ENCODE measurements around the gene HNF4A. TPM values are rescaled to one million over a fixed set of nuclear protein-coding genes. Genes with fewer than 3 reads are reported as not detected.

HNF4A gene
- total and polyA plus RNA-seq, 2 of the 4 experiments (the other 2 are of a cell fraction) = not detected

DNA sequence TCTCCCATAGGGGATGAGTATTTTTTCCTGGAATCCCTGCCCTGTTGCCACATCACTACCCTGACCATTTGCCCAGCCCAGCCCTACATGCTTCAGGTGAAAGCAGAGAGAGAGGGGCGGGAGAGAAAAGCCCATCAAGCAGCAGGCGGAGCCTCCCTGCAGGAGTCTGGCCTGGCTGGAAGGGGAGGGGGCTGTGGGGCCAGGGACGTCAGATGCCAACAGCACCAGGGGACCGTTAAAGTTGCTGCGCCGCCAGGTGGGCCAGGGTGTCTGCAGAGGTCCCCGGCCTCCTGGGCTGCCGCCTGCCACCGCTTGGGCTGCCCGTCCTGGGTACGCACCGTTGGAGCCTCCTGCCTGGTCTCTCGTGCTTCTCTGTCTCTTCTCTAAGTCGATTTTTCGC lies 19.4 kb upstream of the HNF4A start:
- no peak for ATAC-seq (ENCODE audit: low read depth)
- CTCF ChIA-PET = no interaction called here

More for the DNA sequence above, 19.4 kb upstream of the HNF4A start:
- H3K56ac ChIP-seq (ENCODE audit: extremely low read depth, insufficient read depth, low read length) = no peak overlapping the region
- H2BK20ac ChIP-seq (ENCODE audit: low read depth, low read length) = no peak overlapping the region
- H3K9me3 ChIP-seq (ENCODE audit: control insufficient read depth, insufficient read depth, low read length) = no peaks in the 10 kb centered on the region
- no peak overlapping the region for H3K4ac ChIP-seq (ENCODE audit: low read depth, low read length)
- no peak overlapping the region for H3K27ac ChIP-seq (ENCODE audit: insufficient read depth, low read length)
- H3K4me1 ChIP-seq (ENCODE audit: control insufficient read depth, insufficient read depth, low read length) = no peaks in the 10 kb centered on the region
- H4K91ac ChIP-seq (ENCODE audit: insufficient read depth, low read depth, low read length) = no peak overlapping the region
- dilution Hi-C loops (cut with HindIII; ENCODE audit: low sequenced_read_pairs, unreplicated experiment) (no loop called here), in situ Hi-C loops (cut with MboI; ENCODE audit: low sequenced_read_pairs) (no loop called here), intact Hi-C loops (cut with micrococcal nuclease) (no loop called here)
- no peak overlapping the region for H4K8ac ChIP-seq (ENCODE audit: low read depth in 2 of 2, low read length in 2 of 2)
- no peak overlapping the region for H2BK120ac ChIP-seq (ENCODE audit: low read depth, low read length)
- POLR2A ChIA-PET (ENCODE audit: unreplicated experiment) = no interaction called here
- TF ChIP-seq, protein P1, sequence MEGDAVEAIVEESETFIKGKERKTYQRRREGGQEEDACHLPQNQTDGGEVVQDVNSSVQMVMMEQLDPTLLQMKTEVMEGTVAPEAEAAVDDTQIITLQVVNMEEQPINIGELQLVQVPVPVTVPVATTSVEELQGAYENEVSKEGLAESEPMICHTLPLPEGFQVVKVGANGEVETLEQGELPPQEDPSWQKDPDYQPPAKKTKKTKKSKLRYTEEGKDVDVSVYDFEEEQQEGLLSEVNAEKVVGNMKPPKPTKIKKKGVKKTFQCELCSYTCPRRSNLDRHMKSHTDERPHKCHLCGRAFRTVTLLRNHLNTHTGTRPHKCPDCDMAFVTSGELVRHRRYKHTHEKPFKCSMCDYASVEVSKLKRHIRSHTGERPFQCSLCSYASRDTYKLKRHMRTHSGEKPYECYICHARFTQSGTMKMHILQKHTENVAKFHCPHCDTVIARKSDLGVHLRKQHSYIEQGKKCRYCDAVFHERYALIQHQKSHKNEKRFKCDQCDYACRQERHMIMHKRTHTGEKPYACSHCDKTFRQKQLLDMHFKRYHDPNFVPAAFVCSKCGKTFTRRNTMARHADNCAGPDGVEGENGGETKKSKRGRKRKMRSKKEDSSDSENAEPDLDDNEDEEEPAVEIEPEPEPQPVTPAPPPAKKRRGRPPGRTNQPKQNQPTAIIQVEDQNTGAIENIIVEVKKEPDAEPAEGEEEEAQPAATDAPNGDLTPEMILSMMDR (conservative IDR thresholded peaks at IDR 0.05; ENCODE audit: low read depth, low read length) = no peak
- TF ChIP-seq MAFK (IDR thresholded peaks at IDR 0.05; ENCODE audit: low read depth, low read length) (no peak), RCOR1 (IDR thresholded peaks at IDR 0.05; ENCODE audit: insufficient replicate concordance, low read length) (no peak), CEBPB (IDR thresholded peaks at IDR 0.05; ENCODE audit: low read depth, low read length) (no peak), SMC3 (IDR thresholded peaks at IDR 0.05; ENCODE audit: low read depth, low read length) (no peak), RFX5 (IDR thresholded peaks at IDR 0.05; ENCODE audit: low read depth, low read length) (no peak), MAZ (IDR thresholded peaks at IDR 0.05; ENCODE audit: borderline replicate concordance, low read depth, low read length) (no peak), RAD21 (IDR thresholded peaks at IDR 0.05; ENCODE audit: low read length) (no peak), CHD1 (IDR thresholded peaks at IDR 0.05; ENCODE audit: low read depth, low read length) (no peak), FOS (IDR thresholded peaks at IDR 0.05; ENCODE audit: low read depth, low read length) (no peak), NFE2L2 (IDR thresholded peaks at IDR 0.05; ENCODE audit: low read depth, low read length) (no peak), POLR2A (IDR thresholded peaks at IDR 0.05; ENCODE audit: low read depth, low read length) (no peak), BHLHE40 (IDR thresholded peaks at IDR 0.05; ENCODE audit: low read depth, low read length) (no peak)
- TF ChIP-seq, protein P2, sequence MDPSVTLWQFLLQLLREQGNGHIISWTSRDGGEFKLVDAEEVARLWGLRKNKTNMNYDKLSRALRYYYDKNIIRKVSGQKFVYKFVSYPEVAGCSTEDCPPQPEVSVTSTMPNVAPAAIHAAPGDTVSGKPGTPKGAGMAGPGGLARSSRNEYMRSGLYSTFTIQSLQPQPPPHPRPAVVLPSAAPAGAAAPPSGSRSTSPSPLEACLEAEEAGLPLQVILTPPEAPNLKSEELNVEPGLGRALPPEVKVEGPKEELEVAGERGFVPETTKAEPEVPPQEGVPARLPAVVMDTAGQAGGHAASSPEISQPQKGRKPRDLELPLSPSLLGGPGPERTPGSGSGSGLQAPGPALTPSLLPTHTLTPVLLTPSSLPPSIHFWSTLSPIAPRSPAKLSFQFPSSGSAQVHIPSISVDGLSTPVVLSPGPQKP (IDR thresholded peaks at IDR 0.05; ENCODE audit: borderline replicate concordance, low read depth, low read length) = no peak
- no peak overlapping the region for H3K23ac ChIP-seq (ENCODE audit: low read depth, low read length)
- H4K20me1 ChIP-seq (ENCODE audit: insufficient read depth, low read length) = no peaks in the 10 kb centered on the region
- no peaks in the 10 kb centered on the region for H3K79me1 ChIP-seq (ENCODE audit: low read depth in 1 of 2, low read length in 2 of 2)
- peaks cover 45% of the 10 kb centered on the region for H3K27me3 ChIP-seq (ENCODE audit: control insufficient read depth, insufficient read depth, low read length)
- BruUV-seq (replicated peaks) = no TSS peak
- no peak overlapping the region for H3K14ac ChIP-seq (replicated peaks; ENCODE audit: low read depth, low read length)
- no peak overlapping the region for H2AFZ ChIP-seq (replicated peaks; ENCODE audit: low read length, poor library complexity)
- no peak overlapping the region for H2AK9ac ChIP-seq (replicated peaks; ENCODE audit: low read depth, low read length, poor library complexity)
- no peak overlapping the region for H3K4me3 ChIP-seq (ENCODE audit: insufficient read depth, low read depth, low read length)
- no peak overlapping the region for H3K4me2 ChIP-seq (ENCODE audit: low read depth, low read length)
- DNase-seq = no peak
- no peaks in the 10 kb centered on the region for H3K9me1 ChIP-seq (ENCODE audit: insufficient read depth, low read length)
- H3K18ac ChIP-seq (ENCODE audit: low read depth, low read length) = no peak overlapping the region
- no peak overlapping the region for H4K5ac ChIP-seq (ENCODE audit: low read depth, low read length)
- no peak overlapping the region for H2BK5ac ChIP-seq (ENCODE audit: low read depth, low read length, poor library complexity, severe bottlenecking)
- H3K9ac ChIP-seq (ENCODE audit: low read depth, low read length) = no peak overlapping the region
- no peak overlapping the region for H2AK5ac ChIP-seq (ENCODE audit: low read depth, low read length)
- 9% methylated on average over 11 of the region's 15 CpGs; no CpG with 5 or more reads in 1 of the 2 experiments for WGBS, 2 experiments (ENCODE audit: extremely low coverage in 2 of 2, insufficient read length in 1 of 2)
- no peak overlapping the region for H2BK15ac ChIP-seq (ENCODE audit: low read depth, low read length)
- no peaks in the 10 kb centered on the region for H3K36me3 ChIP-seq (ENCODE audit: control insufficient read depth, insufficient read depth, low read length)
